ENCODE measurements around the gene TMEM132E.

DNA sequence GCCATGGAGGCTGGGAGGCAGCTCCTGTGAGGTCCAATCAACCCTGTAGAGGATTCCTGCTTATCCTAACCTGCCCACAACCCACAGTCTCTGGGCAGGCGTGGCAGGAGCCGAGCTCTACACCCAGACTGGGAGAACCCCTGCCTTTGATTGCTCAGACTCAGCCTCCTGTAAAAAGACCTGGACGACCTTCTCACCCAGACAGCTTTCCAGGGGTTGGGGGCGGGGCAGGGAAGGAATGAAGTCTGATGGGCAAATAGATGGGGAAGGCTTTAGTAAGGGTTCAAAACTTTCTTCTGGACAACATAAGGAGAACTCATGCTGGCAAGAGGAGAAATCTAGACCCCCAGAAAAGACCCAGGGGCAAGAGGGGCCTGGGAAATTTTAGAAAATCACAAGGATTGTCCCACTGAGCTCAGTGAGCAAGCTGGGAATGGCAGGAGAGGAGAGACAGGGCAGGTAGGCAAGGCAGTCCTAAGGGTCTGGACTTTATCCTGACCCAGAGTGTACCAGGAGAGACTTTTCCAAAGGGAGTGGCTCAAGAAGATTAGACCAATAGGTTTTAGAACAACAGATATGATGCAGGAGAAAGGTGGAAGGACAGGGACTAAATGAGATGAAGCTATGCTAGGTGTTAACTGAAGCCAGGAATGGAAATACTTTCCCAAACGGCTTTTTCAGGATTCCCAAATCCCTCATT, 70.8 kb downstream of the TMEM132E start:
- TF ChIP-seq, protein P1, sequence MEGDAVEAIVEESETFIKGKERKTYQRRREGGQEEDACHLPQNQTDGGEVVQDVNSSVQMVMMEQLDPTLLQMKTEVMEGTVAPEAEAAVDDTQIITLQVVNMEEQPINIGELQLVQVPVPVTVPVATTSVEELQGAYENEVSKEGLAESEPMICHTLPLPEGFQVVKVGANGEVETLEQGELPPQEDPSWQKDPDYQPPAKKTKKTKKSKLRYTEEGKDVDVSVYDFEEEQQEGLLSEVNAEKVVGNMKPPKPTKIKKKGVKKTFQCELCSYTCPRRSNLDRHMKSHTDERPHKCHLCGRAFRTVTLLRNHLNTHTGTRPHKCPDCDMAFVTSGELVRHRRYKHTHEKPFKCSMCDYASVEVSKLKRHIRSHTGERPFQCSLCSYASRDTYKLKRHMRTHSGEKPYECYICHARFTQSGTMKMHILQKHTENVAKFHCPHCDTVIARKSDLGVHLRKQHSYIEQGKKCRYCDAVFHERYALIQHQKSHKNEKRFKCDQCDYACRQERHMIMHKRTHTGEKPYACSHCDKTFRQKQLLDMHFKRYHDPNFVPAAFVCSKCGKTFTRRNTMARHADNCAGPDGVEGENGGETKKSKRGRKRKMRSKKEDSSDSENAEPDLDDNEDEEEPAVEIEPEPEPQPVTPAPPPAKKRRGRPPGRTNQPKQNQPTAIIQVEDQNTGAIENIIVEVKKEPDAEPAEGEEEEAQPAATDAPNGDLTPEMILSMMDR (IDR thresholded peaks at IDR 0.05), result no peak
- TF ChIP-seq POLR2A (IDR thresholded peaks at IDR 0.05) (no peak), EP300 (IDR thresholded peaks at IDR 0.05) (no peak)
